HuH-7.5 (cell line): ENCODE data around the gene NTN5.

Experiments used
- DNase-seq: peaks from one replicate; pipeline ENCODE4 v3.0.0; 2011; ENCODE audit warnings: low spot score

NTN5 gene

DNA sequence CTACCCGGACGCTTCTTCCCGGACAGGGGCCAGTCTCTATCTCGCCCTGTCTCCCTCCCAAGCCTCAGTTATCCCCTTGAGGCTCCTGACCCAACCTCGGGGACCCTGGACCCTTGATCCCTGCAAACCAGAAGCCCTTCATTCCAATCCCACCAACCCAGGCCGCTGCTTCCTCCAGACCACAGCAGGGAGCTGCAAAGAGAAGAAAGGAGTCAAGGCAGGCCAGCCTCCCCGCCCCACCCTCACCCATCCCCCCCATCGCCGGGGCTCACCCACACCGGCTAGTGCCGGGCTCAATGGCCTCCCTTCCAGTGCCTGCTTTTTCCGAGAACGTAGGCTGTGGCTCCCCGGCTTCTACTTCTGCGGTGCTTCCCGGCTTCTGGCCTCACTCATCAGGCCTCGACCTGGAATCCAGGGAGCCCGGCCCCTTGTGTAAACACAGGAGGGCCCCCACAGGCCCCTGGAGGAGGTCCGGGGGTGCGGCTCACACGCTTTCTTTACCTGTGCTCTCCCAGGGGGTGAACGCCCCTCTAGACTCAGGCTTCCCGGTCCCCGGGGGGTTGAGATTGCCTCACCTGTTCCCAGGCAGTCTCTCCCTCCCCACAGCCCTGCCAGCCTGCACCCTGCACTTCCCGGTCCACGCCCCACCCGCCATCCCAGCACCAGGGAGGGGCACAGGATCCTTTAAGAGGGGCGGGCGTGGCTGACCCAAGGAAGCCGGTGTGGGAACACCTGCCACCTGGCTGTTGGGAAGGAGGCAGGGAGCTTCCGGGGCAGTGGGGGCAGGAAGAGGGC is 58.2 kb downstream of the NTN5 start, which contains the start of gene FAM83E:
Gene FAM83E, minus strand, starts transcription at position 641 of the 795 bp plus-strand sequence. CDS start 1,704 bp downstream, outside the sequence.
- DNase-seq = peak; percentile 72

DNA sequence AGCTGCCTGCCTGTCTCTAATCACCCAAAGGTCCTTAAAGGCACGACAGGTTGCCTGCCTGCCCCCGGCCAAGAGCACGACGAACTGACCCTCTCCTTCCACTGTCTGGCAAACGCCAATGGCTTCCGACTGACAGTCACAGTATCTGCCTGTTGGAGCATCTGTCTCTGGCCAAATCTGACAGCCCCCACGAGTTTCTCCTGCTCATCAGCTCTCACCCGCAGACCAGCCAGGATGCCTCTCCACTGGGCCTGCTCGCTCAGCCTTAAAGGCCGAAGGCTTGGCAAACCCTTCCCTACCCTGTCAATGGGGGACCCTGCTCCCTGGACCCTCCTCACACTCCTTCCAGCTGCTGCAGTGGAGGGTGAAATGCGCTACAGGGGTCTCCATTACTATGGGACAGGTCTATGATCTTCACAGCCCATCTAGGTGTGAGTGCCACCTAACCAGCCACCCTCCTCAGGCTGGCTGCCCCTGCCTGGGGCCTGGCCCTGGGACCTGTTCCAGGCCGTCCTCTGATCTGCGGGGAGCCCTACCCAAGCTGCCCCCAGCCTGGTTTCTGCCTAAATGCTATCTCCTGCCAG is 58.9 kb downstream of the NTN5 start:
- no peak for DNase-seq

DNA sequence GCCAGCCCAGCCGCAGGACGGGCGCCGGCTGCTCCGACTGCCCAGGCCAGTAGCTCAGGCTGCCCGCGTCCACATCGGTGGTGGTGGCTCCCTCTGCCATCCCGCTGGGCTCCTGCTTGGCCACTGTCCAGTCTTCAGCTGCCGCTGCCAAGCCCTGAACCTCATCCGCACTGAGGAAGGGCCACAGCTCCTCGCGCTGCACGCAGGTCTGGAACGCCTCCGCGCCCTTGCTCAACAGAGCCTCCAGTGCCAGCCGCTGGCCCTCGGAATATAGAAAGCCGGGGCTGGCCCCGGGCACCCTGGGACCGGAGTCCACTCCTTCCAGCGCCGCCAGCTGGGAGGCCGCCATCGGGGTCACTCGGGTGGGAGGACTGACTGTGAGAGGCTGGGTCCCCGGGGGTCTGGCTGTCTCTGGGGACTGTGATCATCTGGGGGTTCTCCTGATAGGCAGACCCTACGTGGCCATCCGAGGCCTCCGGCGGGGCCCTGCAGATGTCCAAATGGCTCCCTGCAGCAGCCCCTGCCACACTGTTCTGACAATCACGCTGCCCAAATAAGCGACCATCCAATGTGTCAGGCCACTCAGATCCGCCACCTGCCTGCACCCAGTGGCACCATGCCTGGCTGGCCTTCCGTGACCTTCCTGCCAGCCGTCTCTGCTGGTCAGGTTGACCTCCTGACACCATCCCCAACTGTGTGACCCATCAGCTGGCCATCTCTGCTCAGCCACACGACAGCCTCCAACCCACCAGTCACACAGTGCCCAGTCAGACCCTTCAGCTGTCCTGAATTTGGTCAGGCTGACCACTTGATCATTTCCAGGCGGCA is 59.6 kb downstream of the NTN5 start:
- no peak for DNase-seq

DNA sequence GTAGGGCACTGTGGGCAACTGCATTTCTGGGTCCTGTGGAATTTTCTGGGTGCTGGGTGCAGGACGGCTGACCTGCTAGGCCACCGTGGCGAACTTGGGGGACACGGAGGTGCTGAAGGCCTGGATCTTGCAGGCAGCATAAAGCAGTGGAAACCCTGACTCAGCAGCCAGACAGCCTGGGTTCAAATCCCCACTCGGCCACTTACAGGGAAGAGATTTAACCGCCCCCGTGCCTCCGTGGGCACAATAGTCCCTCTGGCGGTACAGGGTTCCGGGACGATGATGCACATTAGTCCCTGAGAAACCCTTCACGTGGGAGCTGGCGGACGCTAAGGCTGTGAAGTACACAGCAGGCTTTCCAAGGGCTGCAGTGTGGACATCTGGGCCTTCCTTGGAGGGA is 60.9 kb downstream of the NTN5 start:
- no peak for DNase-seq
